Calu3 (cell line): ENCODE measurements around the gene YWHAH. TPM values are rescaled to one million over a fixed set of nuclear protein-coding genes. Genes with fewer than 3 reads are reported as not detected.

Source experiments
- BruUV-seq: library from RNA; stranded (reverse); fragments of 400-500 nt; replicated peaks from 2 replicates; lab custom pipeline; 2021; lab: Mats Ljungman, UMichigan
- CTCF ChIA-PET: fragments of 300-600 bp; sonication (Branson Sonifier 250); formaldehyde crosslinking; loops from one replicate; lab custom pipeline; 2022; ENCODE audit warnings: antibody characterized with exemption; lab: Charles Lee
- DNase-seq: peaks from one replicate; pipeline ENCODE4 v3.0.0; 2022
- H3K27ac Mint-ChIP-seq: one replicate; pipeline ENCODE4 v1.8.0; 2022; ENCODE audit warnings: mixed read lengths; ENCODE audit not compliant: unreplicated experiment
- H3K27me3 Mint-ChIP-seq: one replicate; pipeline ENCODE4 v1.8.0; 2022; ENCODE audit warnings: mixed read lengths; ENCODE audit not compliant: unreplicated experiment
- H3K36me3 Mint-ChIP-seq: one replicate; pipeline ENCODE4 v1.8.0; 2022; ENCODE audit warnings: mild to moderate bottlenecking, moderate library complexity, mixed read lengths; ENCODE audit not compliant: insufficient read depth, unreplicated experiment
- H3K4me1 Mint-ChIP-seq: one replicate; pipeline ENCODE4 v1.8.0; 2022; ENCODE audit warnings: mild to moderate bottlenecking, low read depth, mixed read lengths; ENCODE audit not compliant: unreplicated experiment
- H3K4me3 Mint-ChIP-seq: one replicate; pipeline ENCODE4 v1.8.0; 2022; ENCODE audit warnings: mild to moderate bottlenecking, low read depth, moderate library complexity, mixed read lengths; ENCODE audit not compliant: unreplicated experiment
- H3K9me3 Mint-ChIP-seq: one replicate; pipeline ENCODE4 v1.8.0; 2022; ENCODE audit warnings: low read depth, mixed read lengths; ENCODE audit not compliant: unreplicated experiment
- intact Hi-C: fragments of 100-400 bp; cut with micrococcal nuclease; formaldehyde crosslinking; loops from one replicate; pipeline ENCODE4 v1.10.0; 2022; ENCODE audit not compliant: unreplicated experiment
- total RNA-seq: library from RNA; stranded (reverse); gene quantifications from 2 replicates; pipeline ENCODE4 v1.2.3, GENCODE V29; 2022
- TF ChIP-seq, protein P1 (sequence below): fragments of 200-600 bp; IDR thresholded peaks from one replicate; pipeline ENCODE4 v1.8.0; 2022; ENCODE audit warnings: antibody characterized with exemption; ENCODE audit not compliant: unreplicated experiment

The YWHAH gene
- total RNA-seq, 1 experiment from 2014 or later = 197 TPM

GRCh38 chr22:31956360-31956759 lies 12.0 kb downstream of the YWHAH start:
- Mint-ChIP-seq H3K9me3 (no peaks in the 10 kb centered on the region), H3K4me3 (no peak overlapping the region), H3K27ac (no peak overlapping the region), H3K4me1 (peaks cover 39% of the 10 kb centered on the region), H3K27me3 (no peaks in the 10 kb centered on the region), H3K36me3 (peaks cover 10% of the 10 kb centered on the region)
- CTCF ChIA-PET = interaction anchor here (0.6 kb wide), 1 partner anchor 583 kb away, joined by 7 read pairs; no protein-coding TSS in a partner anchor
- DNase-seq = no peak
- no TSS peak for BruUV-seq
- intact Hi-C loops = no loop called here
- TF ChIP-seq, protein P1, sequence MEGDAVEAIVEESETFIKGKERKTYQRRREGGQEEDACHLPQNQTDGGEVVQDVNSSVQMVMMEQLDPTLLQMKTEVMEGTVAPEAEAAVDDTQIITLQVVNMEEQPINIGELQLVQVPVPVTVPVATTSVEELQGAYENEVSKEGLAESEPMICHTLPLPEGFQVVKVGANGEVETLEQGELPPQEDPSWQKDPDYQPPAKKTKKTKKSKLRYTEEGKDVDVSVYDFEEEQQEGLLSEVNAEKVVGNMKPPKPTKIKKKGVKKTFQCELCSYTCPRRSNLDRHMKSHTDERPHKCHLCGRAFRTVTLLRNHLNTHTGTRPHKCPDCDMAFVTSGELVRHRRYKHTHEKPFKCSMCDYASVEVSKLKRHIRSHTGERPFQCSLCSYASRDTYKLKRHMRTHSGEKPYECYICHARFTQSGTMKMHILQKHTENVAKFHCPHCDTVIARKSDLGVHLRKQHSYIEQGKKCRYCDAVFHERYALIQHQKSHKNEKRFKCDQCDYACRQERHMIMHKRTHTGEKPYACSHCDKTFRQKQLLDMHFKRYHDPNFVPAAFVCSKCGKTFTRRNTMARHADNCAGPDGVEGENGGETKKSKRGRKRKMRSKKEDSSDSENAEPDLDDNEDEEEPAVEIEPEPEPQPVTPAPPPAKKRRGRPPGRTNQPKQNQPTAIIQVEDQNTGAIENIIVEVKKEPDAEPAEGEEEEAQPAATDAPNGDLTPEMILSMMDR = no peak

- peaks cover 10% of the 10 kb centered on the region for H3K36me3 Mint-ChIP-seq
- CTCF ChIA-PET = no interaction called here
- TF ChIP-seq, protein P1 = no peak
Measured at GRCh38 chr22:31957970-31958594, 13.7 kb downstream of the YWHAH start.

GRCh38 chr22:31958625-31959239 lies 14.4 kb downstream of the YWHAH start:
- no peak for DNase-seq
- BruUV-seq = no TSS peak
- TF ChIP-seq, protein P1 = no peak
- H3K4me1 Mint-ChIP-seq = peaks cover 15% of the 10 kb centered on the region
- H3K27me3 Mint-ChIP-seq = no peaks in the 10 kb centered on the region
- no peak overlapping the region for H3K4me3 Mint-ChIP-seq
- H3K9me3 Mint-ChIP-seq = no peaks in the 10 kb centered on the region
- H3K27ac Mint-ChIP-seq = no peak overlapping the region
- intact Hi-C loops = no loop called here
- H3K36me3 Mint-ChIP-seq = peaks cover 10% of the 10 kb centered on the region
- CTCF ChIA-PET = no interaction called here

More at GRCh38 chr22:31957970-31958594, 13.7 kb downstream of the YWHAH start:
- peaks cover 21% of the 10 kb centered on the region for H3K4me1 Mint-ChIP-seq
- DNase-seq = no peak
- H3K27ac Mint-ChIP-seq = no peak overlapping the region
- no peaks in the 10 kb centered on the region for H3K9me3 Mint-ChIP-seq
- intact Hi-C loops = no loop called here
- no peaks in the 10 kb centered on the region for H3K27me3 Mint-ChIP-seq
- no TSS peak for BruUV-seq
- no peak overlapping the region for H3K4me3 Mint-ChIP-seq

- H3K27ac Mint-ChIP-seq = no peak overlapping the region
- TF ChIP-seq, protein P1 = no peak
- no peak overlapping the region for H3K4me3 Mint-ChIP-seq
Measured at GRCh38 chr22:31960767-31961166, 16.4 kb downstream of the YWHAH start.

More at GRCh38 chr22:31960767-31961166, 16.4 kb downstream of the YWHAH start:
- no TSS peak for BruUV-seq
- no peak for DNase-seq
- CTCF ChIA-PET = no interaction called here
- Mint-ChIP-seq H3K36me3 (peaks cover 10% of the 10 kb centered on the region), H3K9me3 (no peaks in the 10 kb centered on the region), H3K27me3 (no peaks in the 10 kb centered on the region), H3K4me1 (no peaks in the 10 kb centered on the region)
- intact Hi-C loops = no loop called here
